Ovary (tissue), 3 donors: ENCODE measurements around the gene TMEM50A.
"Not testable (repeated sequence)": the region's sequence is repeated elsewhere in the genome, so short reads cannot be mapped to it uniquely, and the experiment has no call there.

Experiments used
- CTCF ChIP-seq, 3 donors: fragments of 450-650 bp in 2 of 3; fragments of 200-600 bp in 1 of 3; IDR thresholded peaks; one replicate each; pipeline versions ENCODE4 v1.5.1 to v1.8.0; 2016 to 2022; ENCODE audit warnings: antibody characterized with exemption in 3 of 3, mild to moderate bottlenecking in 1 of 3
- EP300 ChIP-seq: sonication (generic); formaldehyde crosslinking; IDR thresholded peaks from one replicate; pipeline ENCODE4 v1.6.1; 2017; ENCODE audit warnings: antibody characterized with exemption
- POLR2A ChIP-seq: fragments of 450-650 bp; IDR thresholded peaks from one replicate; pipeline ENCODE4 v1.6.1; 2017; ENCODE audit warnings: antibody characterized with exemption, mild to moderate bottlenecking, moderate library complexity
- donor health status: DM: no; HTN: no; CAD: no.

GRCh38 chr1:25312806-25313470 lies 25.2 kb upstream of the TMEM50A start:
- TF ChIP-seq EP300; CTCF (IDR thresholded peaks at IDR 0.05); POLR2A: not testable (repeated sequence)
